Lower leg skin (tissue), 4 donors: ENCODE data around the gene CLCNKB. TPM values are rescaled to one million over a fixed set of nuclear protein-coding genes. Genes with fewer than 3 reads are reported as not detected.
"Not testable (repeated sequence)": the region's sequence is repeated elsewhere in the genome, so short reads cannot be mapped to it uniquely, and the experiment has no call there.

ENCODE experiments used
- DNase-seq, 2 donors: peaks; one replicate each; pipeline ENCODE4 v3.0.0-alpha.2; 2019; ENCODE audit warnings: low spot score in 2 of 2
- H3K4me3 ChIP-seq: fragments of 200-600 bp; sonication (generic); 2 replicates; pipeline ENCODE4 v1.5.1; 2017; ENCODE audit warnings: mild to moderate bottlenecking, low read depth; ENCODE audit not compliant: poor library complexity, severe bottlenecking
- POLR2A ChIP-seq, 2 donors: fragments of 450-650 bp; IDR thresholded peaks; one replicate each; pipeline ENCODE4 v1.6.1; 2016 to 2017; ENCODE audit warnings: antibody characterized with exemption in 2 of 2, mild to moderate bottlenecking in 1 of 2, moderate library complexity in 1 of 2
- WGBS, 2 donors: methylation state at CpG; one replicate each; pipeline ENCODE4 v1.1.5; 2018; 5-methylcytosine and 5-hydroxymethylcytosine counted together
- intact Hi-C: fragments of 100-400 bp; cut with DNase I; formaldehyde crosslinking; loops from one replicate; pipeline ENCODE4 v1.15.0; 2023; ENCODE audit warnings: low total_unique reads
- total RNA-seq, 4 donors: library from RNA; depleted of rRNA; stranded (reverse); fragments of >200 nt; gene quantifications; one replicate each; pipeline ENCODE4 v1.1.0, GENCODE V29; 2016
- TF ChIP-seq, protein P1 (sequence below), 3 donors: fragments of 450-650 bp; IDR thresholded peaks; one replicate each; pipeline ENCODE4 v1.5.1; 2016; ENCODE audit warnings: antibody characterized with exemption in 3 of 3, mild to moderate bottlenecking in 3 of 3, moderate library complexity in 2 of 3

CLCNKB gene
- total RNA-seq, 4 donors from 2014 or later, result 0.26 TPM; not detected in 3

DNA sequence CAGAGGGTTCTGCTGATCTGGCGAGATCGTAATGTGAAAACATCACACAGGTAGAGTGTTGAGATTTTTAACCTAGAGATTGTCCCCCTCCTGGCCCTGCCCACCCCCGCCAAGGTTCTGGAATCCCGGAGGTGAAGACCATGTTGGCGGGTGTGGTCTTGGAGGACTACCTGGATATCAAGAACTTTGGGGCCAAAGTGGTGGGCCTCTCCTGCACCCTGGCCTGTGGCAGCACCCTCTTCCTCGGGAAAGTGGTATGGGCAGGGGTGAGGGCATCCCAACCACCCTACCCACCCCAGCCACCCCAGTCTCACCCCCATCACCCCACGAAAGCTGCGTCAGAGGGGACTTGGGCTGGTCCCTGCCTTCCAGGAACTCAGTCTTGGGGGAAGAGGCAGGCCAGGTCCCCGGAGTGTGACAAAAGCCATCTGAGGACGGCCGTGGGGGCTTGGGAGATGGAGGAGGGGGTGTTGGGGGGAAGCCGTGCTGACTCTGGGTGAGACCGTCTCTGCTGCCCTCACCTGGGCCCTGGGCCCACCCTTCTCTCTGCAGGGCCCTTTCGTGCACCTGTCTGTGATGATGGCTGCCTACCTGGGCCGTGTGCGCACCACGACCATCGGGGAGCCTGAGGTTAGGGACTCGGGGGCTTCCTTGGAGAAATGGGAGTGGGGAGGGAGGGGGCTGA, 4.4 kb downstream of the CLCNKB start:
- 83% methylated on average over 15 to 17 of the region's 19 CpGs for WGBS, 2 donors

DNA sequence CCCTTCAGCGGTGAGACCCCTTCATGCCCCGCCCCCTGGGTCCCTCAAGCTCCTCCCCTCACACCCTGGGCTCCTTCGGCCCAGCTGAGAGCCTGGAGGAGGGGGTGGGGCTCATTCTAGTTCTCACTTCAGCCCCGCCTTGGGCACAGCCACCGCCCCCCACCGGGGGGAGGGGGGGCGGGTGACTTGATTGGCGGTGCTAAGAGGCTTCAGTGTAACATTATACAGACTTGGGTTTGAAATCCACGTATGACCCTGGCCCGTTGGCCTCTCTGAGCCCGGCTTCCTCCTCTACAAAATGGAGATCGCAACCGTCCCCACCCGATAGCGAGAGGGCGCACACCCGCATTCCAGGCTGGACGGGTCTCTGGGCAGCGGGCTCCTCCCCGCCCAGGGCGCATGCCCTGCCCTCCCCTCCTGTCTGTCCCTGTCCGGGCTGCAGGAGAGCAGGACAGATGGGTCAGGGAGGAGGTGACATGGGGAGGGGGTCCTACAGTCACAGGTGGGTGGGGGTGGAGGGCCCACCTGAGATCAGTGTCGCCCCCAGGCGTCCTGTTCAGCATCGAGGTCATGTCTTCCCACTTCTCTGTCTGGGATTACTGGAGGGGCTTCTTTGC, 5.1 kb downstream of the CLCNKB start:
- TF ChIP-seq, protein P1, sequence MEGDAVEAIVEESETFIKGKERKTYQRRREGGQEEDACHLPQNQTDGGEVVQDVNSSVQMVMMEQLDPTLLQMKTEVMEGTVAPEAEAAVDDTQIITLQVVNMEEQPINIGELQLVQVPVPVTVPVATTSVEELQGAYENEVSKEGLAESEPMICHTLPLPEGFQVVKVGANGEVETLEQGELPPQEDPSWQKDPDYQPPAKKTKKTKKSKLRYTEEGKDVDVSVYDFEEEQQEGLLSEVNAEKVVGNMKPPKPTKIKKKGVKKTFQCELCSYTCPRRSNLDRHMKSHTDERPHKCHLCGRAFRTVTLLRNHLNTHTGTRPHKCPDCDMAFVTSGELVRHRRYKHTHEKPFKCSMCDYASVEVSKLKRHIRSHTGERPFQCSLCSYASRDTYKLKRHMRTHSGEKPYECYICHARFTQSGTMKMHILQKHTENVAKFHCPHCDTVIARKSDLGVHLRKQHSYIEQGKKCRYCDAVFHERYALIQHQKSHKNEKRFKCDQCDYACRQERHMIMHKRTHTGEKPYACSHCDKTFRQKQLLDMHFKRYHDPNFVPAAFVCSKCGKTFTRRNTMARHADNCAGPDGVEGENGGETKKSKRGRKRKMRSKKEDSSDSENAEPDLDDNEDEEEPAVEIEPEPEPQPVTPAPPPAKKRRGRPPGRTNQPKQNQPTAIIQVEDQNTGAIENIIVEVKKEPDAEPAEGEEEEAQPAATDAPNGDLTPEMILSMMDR (IDR thresholded peaks at IDR 0.05), result no peak
- TF ChIP-seq POLR2A (IDR thresholded peaks at IDR 0.05), result no peak
- intact Hi-C loops, result no loop called here
- peak overlapping the region; percentile 11 for H3K4me3 ChIP-seq
- WGBS, 2 donors, result 0 to 6% methylated on average over 12 to 22 of the region's 25 CpGs
- no peak for DNase-seq

More for the DNA sequence above, 4.4 kb downstream of the CLCNKB start:
- DNase-seq, result no peak
- intact Hi-C loops, result no loop called here
- no peak overlapping the region for H3K4me3 ChIP-seq
- no peak for TF ChIP-seq POLR2A (IDR thresholded peaks at IDR 0.05)
- TF ChIP-seq, protein P1 (IDR thresholded peaks at IDR 0.05), result no peak

DNA sequence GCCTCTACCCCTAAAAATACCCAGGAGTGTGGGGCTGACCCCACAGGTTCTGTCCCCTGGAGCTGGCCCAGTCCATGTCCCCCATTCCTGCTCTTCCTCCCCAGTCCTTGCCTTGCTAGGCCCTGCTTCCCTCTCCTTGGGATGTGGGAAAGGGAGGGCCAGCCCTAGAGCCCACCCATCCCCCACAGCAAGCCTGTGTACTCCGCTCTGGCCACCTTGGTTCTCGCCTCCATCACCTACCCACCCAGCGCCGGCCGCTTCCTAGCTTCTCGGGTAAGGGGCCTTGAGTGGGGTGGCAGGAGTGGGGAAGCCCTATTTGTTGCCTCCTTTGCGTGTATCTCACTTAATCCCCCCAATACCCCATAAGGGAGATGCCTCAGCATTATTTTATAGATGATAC, 6.7 kb downstream of the CLCNKB start:
- H3K4me3 ChIP-seq, result no peak overlapping the region
- DNase-seq, result no peak
- no peak for TF ChIP-seq POLR2A (IDR thresholded peaks at IDR 0.05)
- TF ChIP-seq, protein P1 (IDR thresholded peaks at IDR 0.05), result no peak
- 86 to 90% methylated on average over 7 of the region's 7 CpGs for WGBS, 2 donors
- intact Hi-C loops, result no loop called here

DNA sequence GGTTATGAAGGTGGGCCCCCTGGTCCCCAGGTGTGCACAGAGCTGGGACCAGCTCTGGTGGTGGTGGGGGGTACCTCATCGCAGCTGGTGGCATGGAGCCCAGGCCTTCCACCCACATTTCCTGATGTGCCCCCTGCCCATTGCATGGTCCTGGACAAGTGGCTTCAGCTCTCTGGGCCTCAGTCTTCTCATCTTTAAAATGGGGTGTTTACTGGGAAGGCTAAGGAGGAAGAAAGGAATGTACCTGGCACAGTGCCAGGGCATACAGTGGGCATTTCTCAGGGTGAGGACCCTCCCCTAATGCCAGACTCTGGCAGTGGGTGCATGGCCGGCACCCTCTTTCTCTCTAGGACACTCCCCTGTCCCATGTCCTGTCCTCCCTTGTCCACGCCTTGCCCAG, 7.5 kb downstream of the CLCNKB start:
- 95 to 96% methylated on average over 3 of the region's 3 CpGs for WGBS, 2 donors
- intact Hi-C loops, result no loop called here
- no peak overlapping the region for H3K4me3 ChIP-seq
- no peak for DNase-seq
- TF ChIP-seq, protein P1 (IDR thresholded peaks at IDR 0.05), result no peak
- TF ChIP-seq POLR2A (IDR thresholded peaks at IDR 0.05), result no peak

DNA sequence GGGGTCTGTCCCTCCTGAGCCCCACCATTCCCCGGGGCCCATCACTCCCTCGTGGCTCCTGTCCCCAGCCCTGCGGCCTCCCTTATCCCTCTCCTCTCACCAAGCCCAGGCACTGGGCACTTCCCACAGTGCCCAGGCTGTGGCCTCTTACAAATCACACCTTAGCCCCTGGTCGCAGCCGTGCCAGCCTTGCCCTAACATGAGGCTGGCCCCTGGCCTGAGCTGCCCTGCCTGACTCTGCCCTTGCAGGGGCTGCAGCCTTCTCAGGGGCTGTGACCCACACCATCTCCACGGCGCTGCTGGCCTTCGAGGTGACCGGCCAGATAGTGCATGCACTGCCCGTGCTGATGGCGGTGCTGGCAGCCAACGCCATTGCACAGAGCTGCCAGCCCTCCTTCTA, 8.4 kb downstream of the CLCNKB start:
- WGBS, 2 donors, result 85 to 94% methylated on average over 6 to 12 of the region's 12 CpGs
- H3K4me3 ChIP-seq, intact Hi-C loops, DNase-seq: not testable (repeated sequence)

DNA sequence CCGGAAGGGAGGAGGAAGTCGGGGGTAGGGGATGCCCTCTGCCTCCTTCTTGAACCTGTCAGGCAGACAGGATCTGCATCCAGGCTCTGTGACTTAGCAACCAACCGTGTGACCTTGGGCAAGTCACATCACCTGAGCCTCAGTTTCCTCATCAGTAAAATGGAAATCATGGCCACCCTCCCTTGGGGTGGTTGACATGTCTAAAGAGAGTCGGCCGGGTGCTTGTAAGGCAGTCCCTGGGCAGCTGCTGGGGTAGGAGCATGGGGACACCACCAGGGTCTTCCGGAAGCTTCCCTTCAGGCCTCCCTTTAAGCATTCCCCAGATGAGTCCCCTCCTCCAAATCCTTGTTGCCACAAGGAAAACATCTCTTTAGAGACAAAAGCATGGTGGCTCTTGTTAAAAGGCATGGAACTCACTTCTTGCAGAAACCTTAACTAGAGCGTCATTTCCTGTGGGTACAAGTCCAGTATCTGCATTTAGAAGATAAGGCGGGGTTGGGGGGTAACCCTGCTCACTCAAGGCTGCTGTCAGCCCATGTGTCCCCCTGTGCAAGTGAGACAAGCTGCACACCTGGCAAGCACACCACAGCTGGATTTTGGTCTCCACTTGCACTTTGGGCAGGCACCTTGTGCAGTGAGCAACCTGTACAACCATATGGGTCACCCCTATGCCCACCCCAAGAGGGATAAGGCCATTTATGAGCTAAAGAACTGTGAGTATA, 10.4 kb downstream of the CLCNKB start:
- 68 to 81% methylated on average over 7 to 8 of the region's 8 CpGs for WGBS, 2 donors
- TF ChIP-seq, protein P1 (IDR thresholded peaks at IDR 0.05), result no peak
- no peak for TF ChIP-seq POLR2A (IDR thresholded peaks at IDR 0.05)
- no peak for DNase-seq
- intact Hi-C loops, result no loop called here
- H3K4me3 ChIP-seq, result no peak overlapping the region
